CMK (cell line): ENCODE measurements around the gene CTBP2.
A peak's percentile ranks its signal among the peaks of the same experiment; 100 is the strongest.
"Not testable (repeated sequence)": the region's sequence is repeated elsewhere in the genome, so short reads cannot be mapped to it uniquely, and the experiment has no call there.

ENCODE experiments used
- DNase-seq: peaks from one replicate; pipeline ENCODE4 v3.0.0-alpha.2; 2010; ENCODE audit warnings: low read depth

Gene CTBP2

DNA sequence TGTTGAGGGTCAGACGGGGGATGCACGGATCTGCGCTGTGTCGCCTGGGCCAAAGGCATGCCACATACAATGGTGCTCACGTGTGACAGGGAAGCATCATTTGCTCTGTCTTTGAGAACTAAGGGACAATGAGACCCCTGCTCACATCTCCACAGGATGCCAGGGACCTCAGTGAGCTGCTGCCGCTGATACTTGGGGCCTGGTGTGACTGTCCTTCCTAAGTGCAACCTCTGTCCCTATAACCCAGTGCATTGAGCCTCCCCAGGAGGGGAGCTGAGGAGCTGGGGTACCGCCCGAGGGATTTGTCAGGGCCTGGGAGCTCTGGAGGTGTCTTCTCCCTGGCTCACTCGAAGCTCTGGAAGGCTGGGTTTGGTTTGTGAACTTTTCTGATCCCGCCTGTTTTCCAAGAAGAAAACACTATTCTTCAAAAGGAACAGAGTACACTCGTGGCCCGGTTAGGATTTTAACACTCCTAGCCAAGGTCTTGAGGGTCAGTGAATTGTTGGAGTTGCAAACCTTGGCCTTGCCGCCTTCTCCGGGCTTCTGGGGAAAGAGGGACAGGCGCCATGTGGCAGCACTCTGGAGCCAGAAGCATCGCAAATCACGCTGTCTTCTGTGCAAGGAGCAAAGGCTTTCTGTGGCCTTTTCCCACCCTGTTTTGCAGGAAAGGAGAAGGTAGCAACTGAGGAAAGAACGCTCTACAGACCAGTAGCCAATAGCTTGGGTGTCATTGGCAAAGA is 26.2 kb upstream of the CTBP2 start:
- DNase-seq: no peak

- not testable (repeated sequence) for DNase-seq
Observed at GRCh38 chr10:125179107-125179506, 18.7 kb upstream of the CTBP2 start.

DNA sequence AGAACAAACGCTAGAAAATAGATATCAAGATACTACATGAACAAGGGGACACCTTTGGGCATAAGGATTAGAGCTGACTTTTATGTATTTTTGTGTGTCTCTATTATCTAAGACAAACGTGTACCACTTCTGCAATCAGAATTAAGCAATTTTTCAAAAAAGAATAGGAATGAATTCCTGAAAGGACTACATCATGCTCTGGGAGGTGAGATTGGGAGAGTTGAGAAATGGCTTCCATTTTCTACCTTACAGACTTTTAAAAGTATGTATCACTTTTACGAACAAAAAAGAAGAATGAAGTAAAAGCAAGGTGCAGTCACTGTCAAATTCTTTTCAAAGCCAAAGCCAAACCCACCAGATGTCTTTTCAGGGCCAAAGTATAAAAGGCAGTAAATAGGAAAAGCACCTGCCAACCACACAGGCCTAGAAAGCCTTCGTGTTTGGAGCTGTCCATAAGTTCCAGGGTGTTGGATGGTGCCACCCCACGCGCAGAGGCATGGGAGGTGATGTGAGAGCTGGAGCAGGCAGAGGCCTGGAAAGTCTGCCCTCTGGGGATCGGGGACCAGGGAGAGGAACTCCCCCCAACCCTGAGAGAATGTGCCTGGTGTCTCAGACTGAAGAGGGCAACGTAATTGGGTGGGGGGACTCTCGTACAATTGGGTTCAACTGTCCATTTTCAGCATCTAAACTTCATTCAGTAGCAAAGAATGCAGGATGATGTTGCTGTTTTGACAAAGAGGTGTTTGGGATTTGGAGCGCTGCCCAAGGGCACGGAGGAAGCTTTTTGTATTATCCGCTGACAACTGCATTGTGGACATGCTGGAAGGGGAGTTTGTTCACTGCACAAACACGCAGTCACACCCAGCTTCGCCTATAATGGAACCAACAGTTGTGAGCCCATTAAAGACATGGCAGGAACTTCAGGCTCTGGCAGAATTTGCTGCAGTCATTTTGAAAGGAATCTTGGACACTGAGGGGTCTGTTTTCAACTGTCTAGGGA is 17.6 kb upstream of the CTBP2 start:
- no peak for DNase-seq

DNA sequence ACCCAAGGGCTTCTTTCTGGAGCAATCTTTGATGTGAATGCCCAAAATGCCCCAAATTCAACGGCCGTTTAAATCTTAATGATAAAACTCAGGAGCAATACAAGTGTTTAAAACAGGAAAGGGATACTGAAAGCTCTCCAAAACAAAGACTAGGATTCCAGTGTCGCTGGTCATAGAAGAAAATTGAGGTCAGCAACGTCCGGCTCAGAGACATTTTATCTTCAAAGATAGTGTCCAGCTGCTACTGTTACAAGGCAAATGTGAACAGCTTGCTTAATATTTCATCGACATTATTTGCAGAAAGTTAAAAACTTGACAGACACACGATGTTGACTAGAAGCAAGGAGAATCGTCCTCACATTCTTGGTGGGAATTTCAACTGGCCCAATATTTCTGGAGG is 15.4 kb upstream of the CTBP2 start:
- DNase-seq: no peak

DNA sequence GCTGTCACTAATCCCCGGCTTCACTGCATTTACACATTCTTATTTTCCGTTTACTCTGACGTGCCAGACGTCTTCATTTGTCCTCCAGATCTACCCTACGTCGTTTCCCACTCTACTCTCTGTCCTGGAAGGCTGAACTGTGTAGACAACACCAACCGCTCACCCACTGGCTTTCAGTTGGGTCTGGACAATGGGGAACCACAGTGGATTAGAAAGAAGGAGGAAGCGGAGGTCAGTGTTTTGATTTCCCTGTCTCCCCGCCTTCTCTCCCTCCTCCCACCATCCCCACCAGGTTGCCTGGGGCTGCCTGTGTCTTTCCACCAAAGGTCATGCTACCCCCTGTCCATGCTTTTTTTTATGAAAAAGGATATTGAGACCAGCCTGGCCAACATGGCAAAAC is 14.0 kb upstream of the CTBP2 start:
- no peak for DNase-seq

DNA sequence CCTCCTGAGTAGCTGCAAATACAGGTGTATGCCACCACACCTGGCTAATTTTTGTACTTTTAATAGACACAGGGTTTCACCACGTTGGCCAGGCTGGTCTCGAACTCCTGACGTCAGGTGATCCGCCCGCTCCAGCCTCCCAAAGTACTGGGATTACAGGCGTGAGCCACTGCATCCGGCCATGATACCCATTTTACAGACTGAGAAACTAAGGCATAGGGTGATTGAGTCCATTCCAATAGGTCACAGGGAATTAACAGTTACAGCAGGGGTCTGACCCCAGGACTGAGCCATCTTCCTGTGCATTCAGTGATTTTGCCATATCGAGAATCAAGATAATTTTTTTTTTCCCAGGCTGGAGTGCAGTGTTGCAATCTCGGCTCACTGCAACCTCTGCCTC is 12.3 kb upstream of the CTBP2 start:
- DNase-seq: no peak

- no peak for DNase-seq
Observed at GRCh38 chr10:125171402-125172306, 11.3 kb upstream of the CTBP2 start.

DNA sequence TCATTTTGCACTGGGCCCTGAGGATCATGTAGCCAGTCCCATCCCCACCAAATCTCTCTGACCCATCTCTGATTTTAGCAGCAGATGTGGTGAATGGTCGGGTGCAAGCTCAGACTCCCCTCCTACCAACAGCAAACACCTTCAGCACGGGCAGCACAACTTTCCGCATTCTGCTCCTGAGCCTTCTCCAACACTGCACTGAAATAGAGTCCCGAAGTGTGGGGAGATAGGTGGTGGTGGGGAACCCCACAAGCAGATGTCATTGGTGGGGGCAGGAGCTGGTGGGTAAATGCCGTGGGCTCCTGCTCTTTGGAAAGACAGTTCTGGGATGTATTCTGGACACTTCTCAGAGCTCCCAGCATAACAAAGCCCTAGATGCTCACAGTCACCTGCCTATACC is 9.6 kb upstream of the CTBP2 start:
- no peak for DNase-seq

GRCh38 chr10:125169279-125169678 is 8.9 kb upstream of the CTBP2 start:
- DNase-seq: no peak

- no peak for DNase-seq
Observed at GRCh38 chr10:125166658-125167057, 6.3 kb upstream of the CTBP2 start.

DNA sequence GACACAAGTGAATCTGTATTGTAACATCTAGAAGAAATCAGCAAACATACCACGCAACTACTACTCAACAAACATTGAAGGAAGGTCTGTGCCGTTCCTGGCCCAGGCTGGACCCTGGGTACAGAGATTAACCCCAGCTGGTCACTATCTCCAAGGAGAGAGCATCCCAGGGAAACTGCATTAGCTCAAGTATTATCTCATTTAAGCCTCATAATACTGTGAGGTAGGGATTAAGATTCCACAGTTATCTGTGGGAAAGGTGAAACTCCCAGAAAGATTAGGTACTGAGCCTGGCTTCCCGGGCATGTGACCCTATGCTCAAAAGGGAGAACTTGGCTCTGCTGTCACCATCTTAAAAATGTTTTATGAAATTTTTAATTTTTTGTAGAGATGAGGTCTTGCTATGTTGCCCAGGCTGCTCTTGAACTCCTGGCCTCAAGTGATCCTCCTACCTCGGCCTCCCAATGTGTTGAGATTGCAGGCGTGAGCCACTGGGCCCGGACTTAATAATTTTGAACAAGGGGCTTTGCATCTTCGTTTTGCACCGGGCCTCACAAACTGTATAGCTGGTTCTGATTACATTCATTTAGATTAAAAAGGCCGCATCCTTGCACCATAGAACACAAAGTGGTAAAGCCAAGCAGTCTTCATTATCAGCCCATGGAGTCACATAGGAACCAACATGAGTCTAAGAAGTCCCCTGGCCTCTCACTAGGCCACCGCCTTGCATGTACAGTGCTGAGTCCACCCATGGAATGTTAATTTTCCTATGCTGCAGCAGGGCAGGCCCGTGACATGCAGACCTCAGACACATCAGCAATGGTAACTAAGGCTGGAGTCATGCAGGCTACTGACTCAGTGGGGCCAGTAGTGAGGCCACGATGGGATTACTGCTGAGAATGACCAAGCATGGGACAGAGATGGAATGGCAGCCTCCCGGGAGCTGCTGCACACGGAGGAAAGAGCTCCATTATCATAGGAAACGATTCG is 5.5 kb upstream of the CTBP2 start:
- DNase-seq: no peak

DNA sequence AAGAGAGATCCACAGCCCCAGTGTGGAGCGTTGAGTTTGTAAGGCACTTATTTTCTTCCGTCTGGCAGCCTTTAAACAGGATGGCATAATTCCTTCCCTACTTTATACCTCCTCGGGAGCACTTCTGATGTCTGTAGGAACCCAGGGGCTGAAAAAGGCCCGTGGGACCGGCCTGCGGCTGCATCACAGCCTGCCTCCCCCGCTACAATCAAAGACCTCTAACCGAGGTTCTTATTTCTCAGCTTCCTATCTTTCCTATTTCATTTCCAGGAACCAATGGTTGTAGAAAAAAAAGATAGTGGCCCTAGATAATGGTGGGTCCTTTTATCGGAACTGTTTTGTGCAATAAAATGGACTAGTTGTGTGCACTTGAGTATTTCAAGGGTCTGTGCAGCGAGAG is 4.1 kb upstream of the CTBP2 start:
- DNase-seq: no peak

DNA sequence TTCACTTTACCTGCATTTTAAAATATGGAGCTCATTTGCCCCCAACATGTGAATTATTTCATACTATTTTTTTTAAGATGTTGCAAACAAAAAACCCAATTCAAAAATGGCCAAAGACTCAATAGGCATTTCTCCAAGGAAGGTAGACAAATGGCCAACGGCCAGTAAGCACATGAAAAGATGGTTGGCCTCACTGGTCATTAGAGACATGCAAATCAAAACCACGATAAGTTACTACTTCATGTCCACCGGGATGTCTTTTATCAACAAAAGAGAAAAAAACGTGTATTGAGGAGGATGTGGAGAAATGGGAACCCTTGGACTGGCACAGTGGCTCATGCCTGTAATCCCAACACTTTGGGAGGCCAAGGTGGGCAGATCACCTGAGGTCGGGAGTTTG is 3.4 kb upstream of the CTBP2 start:
- no peak for DNase-seq

- DNase-seq: not testable (repeated sequence)
Observed at GRCh38 chr10:125163312-125163711, 2.9 kb upstream of the CTBP2 start.

DNA sequence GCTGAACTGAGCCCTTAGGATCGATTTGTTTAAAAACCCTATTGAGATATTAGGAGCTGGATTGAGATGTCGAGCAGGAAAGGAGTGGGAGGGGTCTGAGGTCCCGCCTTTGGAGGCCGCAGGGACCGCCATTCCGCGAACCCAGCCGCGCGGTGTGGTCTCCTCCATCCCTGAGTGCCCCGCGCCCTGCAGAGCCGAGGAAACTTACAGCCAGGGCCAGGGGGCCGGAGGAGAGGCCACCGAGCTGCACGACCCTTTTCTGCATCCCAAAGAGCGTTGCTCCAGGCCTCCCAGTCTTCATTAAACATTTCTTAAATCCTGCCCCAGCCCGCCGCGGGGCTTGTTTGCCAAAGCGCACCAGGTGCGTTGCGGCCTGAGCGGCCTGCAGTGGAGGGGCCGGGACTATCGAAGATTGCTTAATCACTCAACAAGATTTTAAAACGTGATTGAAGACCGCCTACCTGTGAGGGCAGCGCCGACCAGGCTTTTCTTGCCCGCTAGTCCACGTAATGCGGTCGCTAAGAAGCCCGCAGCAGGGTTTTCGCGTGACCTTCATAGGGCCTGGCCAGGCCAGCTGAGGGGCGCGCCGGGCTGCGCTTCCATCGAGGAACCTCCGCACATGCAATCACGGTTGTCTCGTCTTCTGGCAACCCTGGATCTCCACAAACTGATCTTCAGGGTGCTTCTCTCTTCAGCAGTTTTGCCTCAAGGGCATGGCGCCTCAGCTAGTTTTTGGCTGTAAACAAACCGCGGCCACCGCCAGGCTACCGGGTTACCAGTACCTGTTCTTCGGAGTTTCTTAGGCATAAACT is 2.0 kb upstream of the CTBP2 start:
- DNase-seq: no peak

DNA sequence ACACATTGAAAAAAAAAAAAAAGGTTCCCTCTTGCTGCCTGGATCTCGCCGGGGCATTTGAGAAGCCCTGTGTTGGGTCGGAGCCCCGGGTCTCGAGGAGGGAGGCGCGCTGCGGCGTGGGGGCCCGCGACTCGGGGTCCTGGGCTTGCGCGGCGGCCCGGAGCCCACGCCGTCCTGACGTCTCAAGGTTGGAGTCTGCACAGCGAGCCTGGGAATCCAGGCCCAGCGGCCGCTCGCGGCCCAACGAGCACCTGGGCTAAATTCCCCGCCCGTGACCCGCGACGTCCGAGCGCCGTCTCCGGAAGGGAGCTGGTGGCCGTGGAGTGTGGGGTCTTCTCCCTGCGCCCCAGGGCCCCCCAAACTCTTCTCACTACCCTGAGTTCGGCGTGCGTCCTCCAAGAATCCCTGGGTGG is 1.4 kb upstream of the CTBP2 start:
- DNase-seq: no peak

GRCh38 chr10:125160856-125161706 is 718 bp upstream of the CTBP2 start:
- peak; percentile 72 for DNase-seq

DNA sequence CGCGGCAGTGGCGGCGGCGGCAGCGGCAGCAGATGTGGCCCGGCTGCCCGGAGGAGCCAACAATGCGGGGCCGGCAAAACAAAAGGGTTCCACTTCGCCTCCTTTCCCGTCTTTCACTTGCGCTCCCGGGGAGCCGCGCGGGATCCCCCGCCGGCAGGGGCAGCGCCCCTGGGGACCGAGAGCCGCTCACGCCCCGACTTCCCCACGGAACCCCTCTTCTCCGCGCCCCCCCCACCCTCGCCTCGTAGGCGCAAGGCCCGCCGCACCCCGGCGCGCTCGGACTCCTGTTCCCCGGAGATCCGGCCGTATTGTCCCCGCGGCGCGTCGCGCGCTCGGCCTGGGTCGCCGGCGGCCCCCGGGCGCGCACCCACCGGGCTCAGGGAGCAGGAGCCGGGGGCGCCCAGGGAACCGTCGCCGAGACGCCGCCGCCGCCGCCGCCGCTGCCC is 854 bp downstream of the CTBP2 start:
- no peak for DNase-seq
